ENCODE measurements around the gene PERM1. TPM values are rescaled to one million over a fixed set of nuclear protein-coding genes. Genes with fewer than 3 reads are reported as not detected.

The PERM1 gene
- total and polyA plus RNA-seq, 4 donors = under 0.01 to 0.06 TPM; not detected in 2

DNA sequence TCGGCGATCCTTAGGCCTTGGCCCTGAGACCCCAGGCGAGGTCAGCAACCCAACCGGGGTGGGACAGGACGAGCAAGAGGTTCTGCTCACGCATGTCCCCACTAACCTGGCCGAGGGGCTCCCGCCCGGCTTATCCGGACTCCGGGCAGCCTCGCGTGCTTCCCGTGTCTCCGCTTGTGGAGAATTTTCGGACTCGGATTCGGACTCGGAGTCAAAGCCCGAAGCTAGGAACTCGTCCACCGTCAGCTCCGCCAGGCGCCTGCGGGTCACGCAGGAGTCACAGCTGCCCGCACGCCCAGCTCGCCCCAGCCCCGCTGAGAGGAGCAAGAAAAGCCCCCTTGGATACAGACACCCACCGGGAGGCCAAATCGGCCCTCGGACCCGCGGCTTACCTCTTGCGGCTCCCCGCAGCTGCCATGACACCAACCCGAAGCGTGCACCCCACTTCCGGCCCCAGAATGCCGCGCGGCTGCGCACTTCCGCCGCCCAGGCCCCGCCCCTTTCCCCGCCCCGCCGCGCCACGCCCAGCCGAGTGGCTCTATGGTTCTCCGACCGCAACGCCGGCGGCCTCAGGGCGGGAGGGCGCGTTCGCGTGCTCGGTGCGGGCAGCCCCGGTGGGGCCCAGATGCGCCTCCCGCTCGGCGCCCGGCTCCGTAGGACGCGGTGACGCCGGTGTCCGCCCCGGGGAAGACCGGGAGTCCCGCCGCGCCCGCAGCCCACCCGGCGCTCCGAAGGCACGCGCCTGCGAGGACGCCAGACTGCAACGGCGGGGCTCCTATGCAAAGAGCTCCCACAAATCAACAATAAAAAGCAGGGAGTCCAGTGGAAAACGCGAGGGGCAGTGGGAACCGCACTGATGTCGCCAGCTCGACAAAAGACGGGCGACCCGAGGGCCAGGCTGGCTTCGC lies 22.8 kb downstream of the PERM1 start, which contains the start of gene NOC2L (continued):
- TF ChIP-seq GABPA (IDR thresholded peaks at IDR 0.05 in 1 of 2, conservative IDR thresholded peaks at IDR 0.05 in 1 of 2) = peak; percentile 74 to 93

DNA sequence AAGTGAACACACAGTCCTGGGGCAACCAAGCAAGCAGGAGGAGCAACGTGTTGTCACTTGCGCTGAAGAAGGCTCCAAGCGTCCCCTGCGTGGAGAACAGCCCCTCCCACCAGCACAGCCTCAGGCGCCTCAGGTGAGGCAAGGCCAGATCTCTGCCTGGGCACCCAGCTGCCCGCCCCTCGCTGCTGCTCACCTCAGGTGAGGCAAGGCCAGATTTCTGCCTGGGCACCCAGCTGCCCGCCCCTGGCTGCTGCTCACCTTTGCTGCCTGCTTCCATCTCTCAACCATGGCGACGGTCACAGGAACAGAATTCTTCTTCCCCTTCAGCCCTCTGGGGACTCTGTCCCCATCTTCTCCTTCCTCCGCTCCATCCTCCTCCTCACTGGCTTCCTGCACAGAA lies 25.3 kb downstream of the PERM1 start:
- Histone ChIP-seq H3K9ac (ENCODE audit: low read depth in 1 of 2, low read length in 2 of 2) (no peak overlapping the region), H3K4me1 (ENCODE audit: control insufficient read depth in 4 of 4, insufficient read depth in 4 of 4, low read length in 3 of 4) (peaks cover 11 to 32% (median 20%) of the 10 kb centered on the region in 4 donors), H3K36me3 (ENCODE audit: control insufficient read depth in 4 of 4, insufficient read depth in 3 of 4, low read depth in 1 of 4, low read length in 3 of 4) (peaks cover 18 to 50% (median 21%) of the 10 kb centered on the region in 4 donors), H3K9me3 (ENCODE audit: control insufficient read depth in 4 of 4, low read length in 3 of 4) (no peaks in the 10 kb centered on the region), H3K4me3 (ENCODE audit: low read depth in 1 of 3, low read length in 3 of 3) (no peak overlapping the region), H3K27ac (ENCODE audit: low read depth in 1 of 2, low read length in 2 of 2) (no peak overlapping the region), H3K27me3 (ENCODE audit: control insufficient read depth in 4 of 4, insufficient read depth in 4 of 4, low read length in 3 of 4) (no peaks in the 10 kb centered on the region)
- 98% methylated on average over 11 of the region's 11 CpGs for WGBS
- no peak for TF ChIP-seq EGR1 (IDR thresholded peaks at IDR 0.05; ENCODE audit: low read depth in 2 of 2)
- no peak for DNase-seq (ENCODE audit: low spot score)

DNA sequence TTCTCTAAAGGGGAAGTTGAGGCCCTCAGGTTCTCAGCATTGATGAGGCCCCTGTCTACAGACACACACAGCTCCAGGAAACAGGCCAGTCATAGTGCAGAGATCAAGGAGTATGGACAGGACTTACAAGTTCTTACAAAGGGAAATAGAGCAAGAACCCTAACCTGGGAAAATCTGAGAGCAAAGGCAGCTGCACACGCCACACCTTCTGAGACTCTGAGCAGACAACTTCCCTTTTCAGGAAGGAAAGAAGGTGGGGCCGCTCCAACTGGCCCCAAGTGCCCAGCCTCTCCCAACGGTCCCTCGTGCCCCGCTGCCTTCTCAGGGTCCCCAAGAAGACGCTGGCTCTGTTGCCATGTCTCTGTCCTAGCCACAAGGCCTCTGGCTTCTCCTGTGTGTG lies 26.4 kb downstream of the PERM1 start:
- DNase-seq (ENCODE audit: low spot score) = no peak
- Histone ChIP-seq H3K36me3 (ENCODE audit: control insufficient read depth in 4 of 4, insufficient read depth in 3 of 4, low read depth in 1 of 4, low read length in 3 of 4) (peaks cover 18 to 61% (median 28%) of the 10 kb centered on the region in 4 donors), H3K27ac (ENCODE audit: low read depth in 1 of 2, low read length in 2 of 2) (no peak overlapping the region), H3K27me3 (ENCODE audit: control insufficient read depth in 4 of 4, insufficient read depth in 4 of 4, low read length in 3 of 4) (no peaks in the 10 kb centered on the region), H3K9ac (ENCODE audit: low read depth in 1 of 2, low read length in 2 of 2) (no peak overlapping the region), H3K4me3 (ENCODE audit: low read depth in 1 of 3, low read length in 3 of 3) (no peak overlapping the region), H3K4me1 (ENCODE audit: control insufficient read depth in 4 of 4, insufficient read depth in 4 of 4, low read length in 3 of 4) (peaks cover 6 to 24% (median 17%) of the 10 kb centered on the region in 4 donors), H3K9me3 (ENCODE audit: control insufficient read depth in 4 of 4, low read length in 3 of 4) (no peaks in the 10 kb centered on the region)
- 82% methylated on average over 6 of the region's 6 CpGs for WGBS
- TF ChIP-seq, protein P1, sequence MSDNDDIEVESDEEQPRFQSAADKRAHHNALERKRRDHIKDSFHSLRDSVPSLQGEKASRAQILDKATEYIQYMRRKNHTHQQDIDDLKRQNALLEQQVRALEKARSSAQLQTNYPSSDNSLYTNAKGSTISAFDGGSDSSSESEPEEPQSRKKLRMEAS (IDR thresholded peaks at IDR 0.05) = no peak
- TF ChIP-seq RXRA (IDR thresholded peaks at IDR 0.05) (no peak), HNF4A (conservative IDR thresholded peaks at IDR 0.05) (no peak), GABPA (IDR thresholded peaks at IDR 0.05 in 1 of 2, conservative IDR thresholded peaks at IDR 0.05 in 1 of 2) (no peak), JUND (IDR thresholded peaks at IDR 0.05) (no peak), HNF4G (IDR thresholded peaks at IDR 0.05) (no peak), YY1 (IDR thresholded peaks at IDR 0.05) (no peak), RAD21 (IDR thresholded peaks at IDR 0.05) (no peak), SP1 (IDR thresholded peaks at IDR 0.05) (no peak), FOXA2 (IDR thresholded peaks at IDR 0.05) (no peak), FOXA1 (IDR thresholded peaks at IDR 0.05) (no peak), TAF1 (conservative IDR thresholded peaks at IDR 0.05) (no peak), NR2F2 (IDR thresholded peaks at IDR 0.05) (no peak), EGR1 (IDR thresholded peaks at IDR 0.05; ENCODE audit: low read depth in 2 of 2) (no peak)
- TF ChIP-seq, protein P2, sequence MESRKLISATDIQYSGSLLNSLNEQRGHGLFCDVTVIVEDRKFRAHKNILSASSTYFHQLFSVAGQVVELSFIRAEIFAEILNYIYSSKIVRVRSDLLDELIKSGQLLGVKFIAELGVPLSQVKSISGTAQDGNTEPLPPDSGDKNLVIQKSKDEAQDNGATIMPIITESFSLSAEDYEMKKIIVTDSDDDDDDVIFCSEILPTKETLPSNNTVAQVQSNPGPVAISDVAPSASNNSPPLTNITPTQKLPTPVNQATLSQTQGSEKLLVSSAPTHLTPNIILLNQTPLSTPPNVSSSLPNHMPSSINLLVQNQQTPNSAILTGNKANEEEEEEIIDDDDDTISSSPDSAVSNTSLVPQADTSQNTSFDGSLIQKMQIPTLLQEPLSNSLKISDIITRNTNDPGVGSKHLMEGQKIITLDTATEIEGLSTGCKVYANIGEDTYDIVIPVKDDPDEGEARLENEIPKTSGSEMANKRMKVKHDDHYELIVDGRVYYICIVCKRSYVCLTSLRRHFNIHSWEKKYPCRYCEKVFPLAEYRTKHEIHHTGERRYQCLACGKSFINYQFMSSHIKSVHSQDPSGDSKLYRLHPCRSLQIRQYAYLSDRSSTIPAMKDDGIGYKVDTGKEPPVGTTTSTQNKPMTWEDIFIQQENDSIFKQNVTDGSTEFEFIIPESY (IDR thresholded peaks at IDR 0.05) = no peak
- TF ChIP-seq, protein P3, sequence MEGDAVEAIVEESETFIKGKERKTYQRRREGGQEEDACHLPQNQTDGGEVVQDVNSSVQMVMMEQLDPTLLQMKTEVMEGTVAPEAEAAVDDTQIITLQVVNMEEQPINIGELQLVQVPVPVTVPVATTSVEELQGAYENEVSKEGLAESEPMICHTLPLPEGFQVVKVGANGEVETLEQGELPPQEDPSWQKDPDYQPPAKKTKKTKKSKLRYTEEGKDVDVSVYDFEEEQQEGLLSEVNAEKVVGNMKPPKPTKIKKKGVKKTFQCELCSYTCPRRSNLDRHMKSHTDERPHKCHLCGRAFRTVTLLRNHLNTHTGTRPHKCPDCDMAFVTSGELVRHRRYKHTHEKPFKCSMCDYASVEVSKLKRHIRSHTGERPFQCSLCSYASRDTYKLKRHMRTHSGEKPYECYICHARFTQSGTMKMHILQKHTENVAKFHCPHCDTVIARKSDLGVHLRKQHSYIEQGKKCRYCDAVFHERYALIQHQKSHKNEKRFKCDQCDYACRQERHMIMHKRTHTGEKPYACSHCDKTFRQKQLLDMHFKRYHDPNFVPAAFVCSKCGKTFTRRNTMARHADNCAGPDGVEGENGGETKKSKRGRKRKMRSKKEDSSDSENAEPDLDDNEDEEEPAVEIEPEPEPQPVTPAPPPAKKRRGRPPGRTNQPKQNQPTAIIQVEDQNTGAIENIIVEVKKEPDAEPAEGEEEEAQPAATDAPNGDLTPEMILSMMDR (IDR thresholded peaks at IDR 0.05; ENCODE audit: low read depth, low read length, missing input control) = no peak
- TF ChIP-seq, protein P4, sequence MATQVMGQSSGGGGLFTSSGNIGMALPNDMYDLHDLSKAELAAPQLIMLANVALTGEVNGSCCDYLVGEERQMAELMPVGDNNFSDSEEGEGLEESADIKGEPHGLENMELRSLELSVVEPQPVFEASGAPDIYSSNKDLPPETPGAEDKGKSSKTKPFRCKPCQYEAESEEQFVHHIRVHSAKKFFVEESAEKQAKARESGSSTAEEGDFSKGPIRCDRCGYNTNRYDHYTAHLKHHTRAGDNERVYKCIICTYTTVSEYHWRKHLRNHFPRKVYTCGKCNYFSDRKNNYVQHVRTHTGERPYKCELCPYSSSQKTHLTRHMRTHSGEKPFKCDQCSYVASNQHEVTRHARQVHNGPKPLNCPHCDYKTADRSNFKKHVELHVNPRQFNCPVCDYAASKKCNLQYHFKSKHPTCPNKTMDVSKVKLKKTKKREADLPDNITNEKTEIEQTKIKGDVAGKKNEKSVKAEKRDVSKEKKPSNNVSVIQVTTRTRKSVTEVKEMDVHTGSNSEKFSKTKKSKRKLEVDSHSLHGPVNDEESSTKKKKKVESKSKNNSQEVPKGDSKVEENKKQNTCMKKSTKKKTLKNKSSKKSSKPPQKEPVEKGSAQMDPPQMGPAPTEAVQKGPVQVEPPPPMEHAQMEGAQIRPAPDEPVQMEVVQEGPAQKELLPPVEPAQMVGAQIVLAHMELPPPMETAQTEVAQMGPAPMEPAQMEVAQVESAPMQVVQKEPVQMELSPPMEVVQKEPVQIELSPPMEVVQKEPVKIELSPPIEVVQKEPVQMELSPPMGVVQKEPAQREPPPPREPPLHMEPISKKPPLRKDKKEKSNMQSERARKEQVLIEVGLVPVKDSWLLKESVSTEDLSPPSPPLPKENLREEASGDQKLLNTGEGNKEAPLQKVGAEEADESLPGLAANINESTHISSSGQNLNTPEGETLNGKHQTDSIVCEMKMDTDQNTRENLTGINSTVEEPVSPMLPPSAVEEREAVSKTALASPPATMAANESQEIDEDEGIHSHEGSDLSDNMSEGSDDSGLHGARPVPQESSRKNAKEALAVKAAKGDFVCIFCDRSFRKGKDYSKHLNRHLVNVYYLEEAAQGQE (IDR thresholded peaks at IDR 0.05) = no peak
- TF ChIP-seq, protein P5, sequence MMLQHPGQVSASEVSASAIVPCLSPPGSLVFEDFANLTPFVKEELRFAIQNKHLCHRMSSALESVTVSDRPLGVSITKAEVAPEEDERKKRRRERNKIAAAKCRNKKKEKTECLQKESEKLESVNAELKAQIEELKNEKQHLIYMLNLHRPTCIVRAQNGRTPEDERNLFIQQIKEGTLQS (IDR thresholded peaks at IDR 0.05) = no peak

Data from liver (tissue), 9 donors.